GM18502 (cell line): Measurements from ENCODE around the gene TSLP.
A peak's percentile ranks its signal among the peaks of the same experiment; 100 is the strongest.

ENCODE experiments used
- ATAC-seq: cut with Tn5 transposase; IDR thresholded peaks from one replicate; pipeline ENCODE4 v1.9.1; 2021; ENCODE audit warnings: mild to moderate bottlenecking; ENCODE audit not compliant: unreplicated experiment, poor library complexity

TSLP gene

DNA sequence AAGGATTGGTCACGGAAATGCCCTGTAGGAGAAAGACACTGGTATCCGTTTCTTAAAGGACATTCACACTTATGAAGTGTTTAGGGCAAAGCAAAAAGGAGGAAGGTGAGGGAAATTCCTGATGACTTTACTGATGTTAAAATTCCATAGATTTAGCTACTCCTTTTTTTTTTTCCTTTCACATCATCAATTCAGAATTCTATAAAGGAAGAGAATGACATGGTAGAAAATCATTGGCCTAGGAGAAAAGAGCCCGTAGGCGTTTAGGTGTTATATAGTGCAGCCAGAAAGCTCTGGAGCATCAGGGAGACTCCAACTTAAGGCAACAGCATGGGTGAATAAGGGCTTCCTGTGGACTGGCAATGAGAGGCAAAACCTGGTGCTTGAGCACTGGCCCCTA is at the start of gene TSLP:
Gene TSLP (plus strand): TSS at position 301 of the 400 bp plus-strand sequence. CDS start 178 bp downstream, outside the sequence.
- no peak for ATAC-seq

DNA sequence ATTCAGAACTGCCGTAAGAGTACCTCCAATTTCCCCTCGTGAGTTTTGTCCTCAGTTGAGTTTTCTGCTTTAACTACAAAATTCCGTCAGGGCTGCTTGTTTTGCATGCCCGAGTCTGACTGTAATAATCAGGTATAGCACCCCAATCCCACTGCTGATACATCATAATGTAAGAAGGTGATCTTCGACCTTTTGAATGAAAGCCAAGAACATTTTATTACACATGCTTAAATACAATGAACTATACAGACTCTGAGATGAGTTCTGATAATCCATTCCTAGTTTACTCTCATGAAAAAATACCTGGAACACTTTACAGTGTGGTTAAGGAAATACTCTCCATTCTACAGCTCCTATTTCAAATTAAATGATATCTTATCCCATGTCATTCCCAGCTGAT is 49.2 kb upstream of the TSLP start:
- no peak for ATAC-seq

DNA sequence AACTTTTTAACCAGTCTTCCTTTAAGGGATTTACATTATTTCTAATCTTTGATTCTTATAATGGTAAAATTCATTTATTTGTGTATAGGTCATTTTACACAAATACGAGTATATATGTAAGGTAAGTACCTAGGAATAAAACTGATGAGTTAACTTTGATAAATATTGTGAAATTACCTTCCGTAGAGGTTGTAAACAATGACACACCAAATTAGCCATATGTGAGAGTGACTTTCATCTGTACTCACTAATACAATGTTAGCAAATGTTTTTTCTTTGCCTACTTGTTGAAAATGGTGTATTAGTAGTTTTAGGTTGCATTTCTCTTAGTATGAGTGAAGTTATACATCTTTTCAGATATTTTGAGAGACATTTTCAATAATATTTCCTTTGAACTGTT is 42.6 kb upstream of the TSLP start:
- ATAC-seq, result no peak

DNA sequence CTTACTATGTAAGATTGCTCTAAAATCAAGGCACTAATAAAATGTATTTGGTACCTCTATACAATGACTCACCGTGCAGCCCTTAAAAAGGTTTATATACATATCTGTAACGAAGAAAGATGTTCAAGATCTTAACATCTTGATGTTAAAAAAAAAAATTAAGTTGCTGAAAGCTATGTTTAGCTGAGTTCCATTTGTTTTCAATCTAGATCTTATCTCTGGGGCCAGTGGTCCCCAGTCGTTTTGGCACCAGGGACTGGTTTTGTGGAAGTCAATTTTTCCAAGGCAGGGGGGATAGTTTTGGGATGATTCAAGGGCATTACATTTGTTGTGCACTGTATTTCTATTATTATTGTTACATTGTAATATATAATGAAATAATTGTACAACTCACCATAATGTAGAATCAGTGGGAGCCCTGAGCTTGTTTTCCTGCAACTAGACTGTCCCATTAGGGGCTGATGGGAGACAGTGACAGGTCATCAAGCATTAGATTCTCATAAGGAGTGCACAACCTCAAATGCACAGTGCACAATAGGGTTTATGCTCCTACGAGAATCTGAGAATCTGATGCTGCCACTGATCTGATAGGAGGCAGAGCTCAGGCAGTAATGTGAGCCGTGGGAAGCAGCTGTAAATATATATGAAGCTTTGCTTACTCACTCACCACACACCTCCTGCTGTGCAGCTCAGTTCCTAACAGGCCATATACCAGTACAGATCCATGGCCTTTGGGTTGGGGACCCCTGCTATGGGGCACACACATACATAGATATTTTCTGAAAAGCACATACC is 27.6 kb upstream of the TSLP start:
- no peak for ATAC-seq

DNA sequence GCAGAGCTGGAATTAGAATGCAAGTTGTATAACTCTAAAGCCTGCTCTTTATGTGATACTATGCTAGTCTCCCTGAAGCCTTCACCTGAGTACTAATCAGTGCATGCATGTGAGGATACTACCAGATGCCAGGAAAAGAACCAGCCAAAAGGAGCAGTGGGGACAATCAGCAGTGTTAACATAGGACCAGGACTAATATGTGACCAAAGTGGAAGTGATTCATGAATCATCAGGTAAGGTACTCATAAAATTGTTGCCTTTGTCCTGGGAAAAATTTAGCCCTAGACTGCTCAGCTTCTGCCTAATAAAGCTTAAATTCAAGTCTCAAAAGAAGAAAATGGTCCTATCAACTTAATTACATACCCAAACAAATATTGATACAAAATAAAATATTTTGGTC is 13.4 kb upstream of the TSLP start:
- ATAC-seq, result no peak

DNA sequence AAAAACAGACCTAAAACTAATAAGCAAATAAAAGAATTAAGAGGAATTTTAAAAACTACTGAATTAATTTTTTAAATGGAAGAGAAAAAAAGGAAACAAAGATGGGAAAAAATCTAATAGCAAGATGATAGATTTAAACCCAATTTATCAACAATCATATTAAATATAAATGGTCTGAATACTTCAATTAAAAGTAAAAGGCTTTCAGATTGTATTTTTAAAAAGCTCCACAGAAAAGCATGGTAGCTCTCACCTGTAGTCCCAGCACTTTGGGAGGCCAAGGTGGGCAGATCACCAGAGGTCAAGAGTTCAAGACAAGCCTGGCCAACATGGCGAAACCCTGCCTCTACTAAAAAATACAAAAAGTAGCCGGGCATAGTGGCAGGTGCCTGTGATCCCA is 11.3 kb upstream of the TSLP start:
- no peak for ATAC-seq

DNA sequence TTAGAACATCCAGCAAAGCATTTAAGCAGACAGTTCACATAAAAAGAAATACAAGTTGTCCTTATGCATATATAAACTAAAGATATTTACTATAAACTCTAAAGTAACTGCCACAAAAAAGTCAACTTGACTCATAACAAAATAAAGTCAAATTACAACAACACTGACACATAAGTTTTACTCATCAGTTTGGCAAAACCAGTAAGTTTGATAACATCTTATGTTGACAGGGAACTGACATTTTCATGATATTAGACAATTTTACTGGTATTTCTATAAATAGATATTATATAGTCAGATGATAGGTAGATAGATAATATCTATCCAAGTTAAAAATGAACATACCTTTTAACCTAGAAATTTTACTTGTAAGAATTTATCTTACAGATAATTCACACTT is 9.9 kb upstream of the TSLP start:
- ATAC-seq, result no peak

DNA sequence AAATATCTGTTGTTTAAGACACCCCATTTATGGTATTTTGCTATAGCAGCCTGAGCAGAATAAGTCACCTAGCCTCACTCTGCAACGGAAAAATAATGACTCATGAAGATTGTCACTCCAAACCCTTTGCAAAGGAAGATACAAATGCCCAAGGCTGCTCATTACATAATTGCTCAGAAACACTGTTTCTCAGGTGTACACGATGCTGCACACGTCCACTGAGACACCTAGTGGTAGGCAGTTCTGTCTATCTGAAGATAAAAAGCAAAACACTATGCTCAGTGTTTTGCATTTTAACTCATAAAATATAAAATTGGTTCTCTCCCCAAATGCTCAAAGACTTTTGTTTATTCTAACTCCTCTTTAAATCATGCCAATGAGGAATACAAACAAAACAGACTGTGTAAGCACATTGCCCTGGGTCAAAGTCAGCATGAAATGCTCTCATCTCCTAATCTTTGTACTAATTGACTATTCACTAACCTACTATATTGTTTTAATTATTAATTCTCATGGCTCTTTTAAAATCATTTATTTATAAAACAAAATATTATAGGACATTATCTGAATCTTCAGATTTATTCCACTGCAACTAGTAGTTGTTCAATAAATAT is 7.7 kb upstream of the TSLP start:
- peak; percentile 59 for ATAC-seq

DNA sequence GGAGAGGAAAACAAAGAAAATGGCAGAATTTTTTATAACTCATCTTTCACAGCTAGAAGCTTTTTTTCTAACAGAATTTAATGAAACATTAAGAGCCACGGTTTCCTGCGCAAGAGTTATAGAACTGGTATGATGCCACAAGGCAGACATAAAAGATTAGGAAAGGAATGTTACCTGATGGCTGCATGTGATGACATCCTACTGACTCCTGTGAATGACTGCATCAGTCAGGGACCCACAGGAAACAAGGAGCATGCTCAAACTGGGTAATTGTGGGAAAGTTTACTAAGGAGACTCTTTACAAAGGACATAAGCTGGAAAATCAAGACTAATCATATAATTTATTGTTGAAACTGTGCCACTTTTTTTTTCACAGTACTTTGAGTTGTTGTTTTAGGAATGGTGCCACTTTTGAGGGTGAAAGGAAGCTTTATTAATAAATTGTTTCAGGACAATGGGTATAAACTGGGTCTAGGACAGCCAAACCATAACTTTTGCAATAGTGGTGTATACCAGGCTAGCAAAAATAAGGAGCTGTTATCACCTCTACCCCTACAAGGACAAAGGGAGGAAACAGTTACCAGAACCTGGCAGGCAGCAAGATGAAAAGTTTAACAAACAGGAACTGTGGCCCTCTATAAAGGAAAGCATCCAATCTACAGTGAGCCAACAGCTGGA is 5.1 kb upstream of the TSLP start:
- ATAC-seq, result no peak

DNA sequence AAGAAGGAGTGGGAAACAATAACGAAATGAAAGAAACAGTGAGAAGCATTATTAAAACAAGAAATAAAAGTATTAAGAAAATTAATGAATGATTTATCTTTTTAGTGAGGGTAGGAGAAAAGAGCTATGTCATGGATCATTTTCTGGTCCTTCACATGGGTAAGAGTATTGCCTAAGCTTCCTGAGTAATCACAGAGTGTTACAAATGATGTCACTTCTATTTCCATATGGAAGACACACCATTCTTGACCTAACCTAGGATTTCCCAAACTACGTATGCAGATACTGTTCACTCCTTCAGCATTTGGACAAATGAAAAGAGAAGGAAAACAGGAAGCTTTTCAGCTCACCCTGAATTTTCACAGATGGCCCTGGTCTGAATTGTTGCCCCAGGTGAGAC is 3.3 kb upstream of the TSLP start:
- no peak for ATAC-seq

DNA sequence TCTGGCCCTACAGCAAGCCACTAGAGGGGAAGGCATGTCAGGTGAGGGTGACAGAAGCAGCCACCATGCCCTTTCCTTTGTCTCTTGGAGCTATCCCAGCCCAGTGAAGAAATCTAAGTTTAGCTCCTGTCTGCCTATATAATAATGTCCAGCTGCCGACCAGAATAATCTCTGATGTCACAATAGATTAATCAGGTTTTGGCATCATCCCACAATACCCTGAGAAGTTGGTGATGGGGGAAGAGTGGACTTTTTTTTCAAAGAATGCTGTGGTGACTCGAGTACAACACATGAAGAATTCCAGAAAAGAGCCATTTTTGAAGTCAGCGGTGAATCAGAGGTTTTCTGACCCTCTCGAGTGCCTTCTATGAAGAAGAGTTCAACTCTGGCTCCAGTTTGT is 1.7 kb upstream of the TSLP start:
- no peak for ATAC-seq

DNA sequence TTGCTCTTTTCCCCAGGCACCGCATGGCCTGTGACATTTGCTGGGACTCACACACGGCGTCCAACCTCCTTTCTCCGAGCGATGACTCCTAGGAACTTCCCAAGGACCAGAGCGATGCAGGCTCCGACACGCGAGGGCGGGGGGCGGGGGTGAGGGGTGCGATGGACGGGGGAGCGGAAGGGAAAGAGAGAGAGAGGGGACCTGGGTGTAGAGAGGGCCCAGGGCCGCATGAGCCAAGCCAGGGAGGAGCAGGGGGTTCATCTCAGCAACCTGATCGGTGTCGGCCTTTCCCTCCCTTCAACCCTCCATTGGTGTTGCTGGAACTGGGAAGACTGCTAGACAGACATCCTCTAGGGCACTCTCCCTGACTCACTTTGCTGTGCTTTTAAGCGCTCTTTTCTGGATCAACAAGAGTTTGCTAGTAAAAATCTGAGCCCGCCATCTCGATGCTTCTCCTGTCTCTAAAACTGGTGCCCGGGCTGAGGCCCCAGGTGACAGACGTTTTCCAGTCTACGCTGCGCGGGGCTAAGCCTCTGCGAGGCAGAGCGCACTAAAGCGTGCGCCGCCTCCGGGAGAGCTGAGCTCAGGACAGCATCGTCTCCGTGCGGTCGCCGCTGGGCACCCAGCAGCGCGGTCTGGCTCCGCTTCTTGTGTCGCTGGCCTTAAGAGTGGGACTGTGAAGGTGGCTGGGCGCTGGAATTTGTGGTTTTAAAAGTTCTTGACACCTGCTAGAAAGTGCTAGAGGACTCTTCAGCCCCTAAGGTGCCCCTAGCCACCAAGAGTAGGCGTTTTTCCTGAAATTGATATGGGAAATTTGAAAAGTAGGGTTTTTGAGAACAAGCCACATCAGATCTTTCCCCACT is 1.0 kb upstream of the TSLP start:
- ATAC-seq, result no peak

DNA sequence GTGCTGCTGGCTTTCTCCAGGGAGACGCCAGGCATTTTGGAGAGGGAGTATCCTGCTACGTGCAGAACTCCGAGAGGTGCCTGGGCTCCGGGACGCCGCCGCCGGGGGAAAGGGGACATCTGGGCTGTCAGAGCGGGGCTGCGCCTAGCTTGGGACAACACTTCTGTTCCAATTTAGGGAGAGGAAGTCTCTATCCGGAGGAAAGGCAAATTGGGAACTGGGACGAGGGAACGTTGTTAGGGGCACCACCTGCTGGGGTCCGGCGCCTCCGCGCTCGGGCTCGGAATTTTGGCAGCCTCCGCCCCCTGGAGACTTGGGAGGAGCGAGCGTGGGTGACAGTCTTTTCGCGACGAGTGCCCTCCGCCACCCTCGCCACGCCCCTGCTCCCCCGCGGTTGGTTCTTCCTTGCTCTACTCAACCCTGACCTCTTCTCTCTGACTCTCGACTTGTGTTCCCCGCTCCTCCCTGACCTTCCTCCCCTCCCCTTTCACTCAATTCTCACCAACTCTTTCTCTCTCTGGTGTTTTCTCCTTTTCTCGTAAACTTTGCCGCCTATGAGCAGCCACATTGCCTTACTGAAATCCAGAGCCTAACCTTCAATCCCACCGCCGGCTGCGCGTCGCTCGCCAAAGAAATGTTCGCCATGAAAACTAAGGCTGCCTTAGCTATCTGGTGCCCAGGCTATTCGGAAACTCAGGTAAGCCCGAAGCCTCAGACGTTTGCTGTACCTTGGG is 1.6 kb downstream of the TSLP start:
- ATAC-seq, result peak; percentile 92

DNA sequence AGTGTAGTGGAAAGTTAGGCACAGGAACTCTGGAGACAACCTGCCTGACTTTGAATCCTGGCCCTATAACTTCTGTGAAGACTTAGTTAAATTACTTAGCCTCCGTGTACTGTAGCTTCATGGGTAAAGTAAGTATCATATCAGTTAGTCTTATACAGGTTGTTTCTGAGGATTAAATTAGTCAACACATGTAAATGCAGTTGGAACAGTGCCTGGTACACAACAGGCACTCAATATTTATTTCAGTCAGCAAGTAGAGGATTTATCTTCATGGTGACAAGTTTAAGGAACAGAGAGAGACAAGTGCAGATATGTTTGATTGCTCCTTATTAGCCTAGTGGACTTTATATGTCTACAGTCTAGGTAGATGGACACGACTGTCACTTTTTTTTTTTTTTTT is 2.7 kb downstream of the TSLP start:
- ATAC-seq, result no peak

DNA sequence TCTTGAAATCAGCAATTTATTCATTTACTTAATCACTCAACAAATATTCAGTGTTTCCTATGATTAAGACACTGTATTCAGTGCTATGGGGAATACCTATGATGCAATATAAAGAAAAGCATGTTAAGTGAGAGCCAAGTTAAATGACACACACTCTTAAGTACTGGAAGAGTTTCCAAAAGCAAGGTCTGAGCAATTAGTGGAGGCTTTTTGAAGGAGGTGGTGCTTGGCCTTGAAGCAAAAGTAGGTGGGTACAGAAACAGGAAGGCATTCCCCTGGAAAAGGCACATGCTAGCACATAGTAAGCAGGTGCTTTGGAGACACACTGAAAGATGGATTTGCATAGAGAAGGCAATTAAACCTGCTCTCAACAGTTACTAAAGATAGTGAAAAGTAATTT is 4.0 kb downstream of the TSLP start:
- no peak for ATAC-seq

DNA sequence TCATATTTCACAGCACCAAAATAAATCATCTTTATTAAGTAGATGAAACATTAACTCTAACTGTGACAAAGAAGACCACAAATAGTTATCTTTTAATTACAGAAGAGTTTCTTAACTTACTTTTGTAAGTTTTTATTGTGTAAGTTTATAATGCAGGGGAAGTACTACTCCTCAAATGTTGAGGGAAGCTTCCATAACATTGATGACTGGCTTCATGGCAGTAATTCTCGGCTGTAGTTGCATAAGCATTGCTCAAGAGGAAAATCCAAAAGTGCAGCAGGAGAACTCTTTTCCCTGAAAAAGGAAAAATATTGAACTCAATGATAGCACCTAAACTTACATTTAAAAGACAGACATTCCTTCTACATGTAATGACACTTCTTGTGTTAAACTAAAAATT is 4.6 kb downstream of the TSLP start:
- ATAC-seq, result no peak

DNA sequence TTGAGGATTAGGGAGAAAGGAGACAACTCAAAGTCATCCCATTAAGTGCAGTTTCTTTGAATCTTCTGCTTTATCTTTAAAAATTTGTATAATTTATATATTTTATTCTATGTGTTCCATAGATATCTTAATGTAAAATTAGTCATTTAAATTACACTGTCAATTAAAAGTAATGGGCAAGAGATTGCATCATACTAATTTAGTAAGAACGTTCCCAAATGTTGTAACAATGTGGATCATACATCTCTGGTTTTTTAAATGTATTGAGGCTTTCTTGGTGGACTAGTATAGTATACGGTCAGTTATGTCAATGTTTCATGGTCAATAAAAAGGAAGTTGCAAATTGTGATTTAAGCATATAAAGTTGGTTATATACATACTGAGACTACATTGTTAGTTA is 6.2 kb downstream of the TSLP start:
- no peak for ATAC-seq

DNA sequence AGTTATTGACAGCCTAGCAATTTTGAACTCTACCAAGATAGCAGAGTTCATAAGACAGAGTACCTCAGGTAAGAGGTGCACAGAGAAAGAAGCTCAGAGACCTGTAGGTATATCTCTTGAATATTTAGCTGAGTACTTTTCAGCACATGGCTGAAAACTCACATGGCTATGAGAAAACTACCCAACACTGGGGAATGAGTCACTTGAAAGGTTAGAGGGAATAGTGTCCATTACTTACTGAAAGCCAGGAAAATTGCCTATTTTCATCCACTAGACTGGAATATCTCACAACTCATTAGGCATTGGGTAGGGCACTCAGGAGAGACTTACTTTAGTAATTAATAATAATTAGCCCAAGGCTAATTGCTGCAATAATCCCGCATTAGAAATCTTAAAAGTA is 8.3 kb downstream of the TSLP start:
- ATAC-seq, result no peak

DNA sequence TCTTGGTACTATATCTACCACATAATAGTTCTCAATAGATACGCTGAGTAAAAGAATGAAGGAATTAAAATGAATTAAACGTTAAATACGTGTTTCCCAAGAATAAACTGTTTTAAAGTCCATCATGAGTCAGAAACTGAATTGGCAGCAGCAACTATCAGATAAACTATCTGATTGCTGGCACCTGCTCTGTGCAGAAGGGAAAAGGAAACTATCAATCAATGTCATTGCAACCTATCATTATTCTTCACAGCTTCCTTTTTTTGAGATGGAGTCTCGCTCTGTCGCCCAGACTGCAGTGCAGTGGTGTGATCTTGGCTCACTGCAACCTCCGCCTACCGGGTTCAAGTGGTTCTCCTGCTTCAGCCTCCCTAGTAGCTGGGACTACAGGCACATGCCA is 11.8 kb downstream of the TSLP start:
- ATAC-seq, result no peak
